Muscle of back (tissue), 13 donors: ENCODE results near the gene PPFIA2. TPM values are rescaled to one million over a fixed set of nuclear protein-coding genes. Genes with fewer than 3 reads are reported as not detected.

ENCODE experiments used
- DNase-seq, 3 donors: peaks; one replicate each; pipeline versions ENCODE4 v3.0.0 to v3.0.0-alpha.2; 2013
- long read RNA-seq, 9 donors: transcript quantifications; one replicate each; lab custom pipeline, GENCODE V29; 2026
- polyA plus RNA-seq, 10 donors: library from polyadenylated mRNA; unstranded; fragments of 120-200 nt; gene quantifications; one replicate each; pipeline ENCODE4 v1.2.1, GENCODE V29; 2013; ENCODE audit not compliant: insufficient read length in 10 of 10

PPFIA2 gene
- polyA plus RNA-seq: 1 to 10 TPM; 1.3 to 3.9 (median 1.9) TPM
- long read RNA-seq, donor 1: 0 reads
- long read RNA-seq, donor 2: 0 reads
- long read RNA-seq, donor 3: 0 reads
- long read RNA-seq, donor 4: 0 reads
- long read RNA-seq, donor 5: 0 reads
- long read RNA-seq, donor 6: 0 reads
- long read RNA-seq, donor 7: 0 reads
- long read RNA-seq, donor 8: 0 reads
- long read RNA-seq, donor 9: 0 reads

GRCh38 chr12:81759190-81760051 is at the start of gene PPFIA2:
TSS of gene PPFIA2 (minus strand) at chr12:81759350.
- peak; percentile 18 to 87 (median 68) for DNase-seq

- no peak for DNase-seq
Measured at GRCh38 chr12:81800298-81801148, 41.4 kb upstream of the PPFIA2 start.

GRCh38 chr12:81798294-81798693 is 39.1 kb upstream of the PPFIA2 start:
- no peak for DNase-seq

GRCh38 chr12:81797100-81797499 is 38.0 kb upstream of the PPFIA2 start:
- peak in 1 of 3 donors; percentile 11 for DNase-seq

GRCh38 chr12:81792666-81793065 is 33.5 kb upstream of the PPFIA2 start:
- no peak for DNase-seq

- no peak for DNase-seq
Measured at GRCh38 chr12:81779216-81779615, 20.1 kb upstream of the PPFIA2 start.

- DNase-seq: no peak
Measured at GRCh38 chr12:81778719-81779118, 19.6 kb upstream of the PPFIA2 start.

GRCh38 chr12:81758421-81759189 is 545 bp downstream of the PPFIA2 start:
- DNase-seq: peak; percentile 21 to 87 (median 53)

GRCh38 chr12:81757731-81758365 is 1.3 kb downstream of the PPFIA2 start:
- peak in 1 of 3 donors; percentile 0 for DNase-seq

GRCh38 chr12:81729781-81730180 is 29.4 kb downstream of the PPFIA2 start:
- no peak for DNase-seq

GRCh38 chr12:81727391-81727790 is 31.8 kb downstream of the PPFIA2 start:
- DNase-seq: no peak

- no peak for DNase-seq
Measured at GRCh38 chr12:81726634-81727033, 32.5 kb downstream of the PPFIA2 start.

GRCh38 chr12:81723361-81723760 is 35.8 kb downstream of the PPFIA2 start:
- DNase-seq: no peak

- DNase-seq: no peak
Measured at GRCh38 chr12:81722004-81722403, 37.1 kb downstream of the PPFIA2 start.

- no peak for DNase-seq
Measured at GRCh38 chr12:81718616-81719015, 40.5 kb downstream of the PPFIA2 start.

- DNase-seq: no peak
Measured at GRCh38 chr12:81712536-81712935, 46.6 kb downstream of the PPFIA2 start.

- no peak for DNase-seq
Measured at GRCh38 chr12:81705586-81705985, 53.6 kb downstream of the PPFIA2 start.

- no peak for DNase-seq
Measured at GRCh38 chr12:81699551-81699950, 59.6 kb downstream of the PPFIA2 start.

GRCh38 chr12:81692008-81692407 is 67.1 kb downstream of the PPFIA2 start:
- no peak for DNase-seq

GRCh38 chr12:81683881-81684280 is 75.3 kb downstream of the PPFIA2 start:
- no peak for DNase-seq

GRCh38 chr12:81679614-81680013 is 79.5 kb downstream of the PPFIA2 start:
- DNase-seq: no peak
